GM12874 (cell line): ENCODE results near the gene TENT5C.

Experiments used
- CTCF ChIP-seq: IDR thresholded peaks from 2 replicates; pipeline ENCODE4 v1.5.1; 2011; ENCODE audit warnings: low read depth, mild to moderate bottlenecking, control low read depth, low read length, moderate library complexity; ENCODE audit not compliant: insufficient read depth

TENT5C gene

DNA sequence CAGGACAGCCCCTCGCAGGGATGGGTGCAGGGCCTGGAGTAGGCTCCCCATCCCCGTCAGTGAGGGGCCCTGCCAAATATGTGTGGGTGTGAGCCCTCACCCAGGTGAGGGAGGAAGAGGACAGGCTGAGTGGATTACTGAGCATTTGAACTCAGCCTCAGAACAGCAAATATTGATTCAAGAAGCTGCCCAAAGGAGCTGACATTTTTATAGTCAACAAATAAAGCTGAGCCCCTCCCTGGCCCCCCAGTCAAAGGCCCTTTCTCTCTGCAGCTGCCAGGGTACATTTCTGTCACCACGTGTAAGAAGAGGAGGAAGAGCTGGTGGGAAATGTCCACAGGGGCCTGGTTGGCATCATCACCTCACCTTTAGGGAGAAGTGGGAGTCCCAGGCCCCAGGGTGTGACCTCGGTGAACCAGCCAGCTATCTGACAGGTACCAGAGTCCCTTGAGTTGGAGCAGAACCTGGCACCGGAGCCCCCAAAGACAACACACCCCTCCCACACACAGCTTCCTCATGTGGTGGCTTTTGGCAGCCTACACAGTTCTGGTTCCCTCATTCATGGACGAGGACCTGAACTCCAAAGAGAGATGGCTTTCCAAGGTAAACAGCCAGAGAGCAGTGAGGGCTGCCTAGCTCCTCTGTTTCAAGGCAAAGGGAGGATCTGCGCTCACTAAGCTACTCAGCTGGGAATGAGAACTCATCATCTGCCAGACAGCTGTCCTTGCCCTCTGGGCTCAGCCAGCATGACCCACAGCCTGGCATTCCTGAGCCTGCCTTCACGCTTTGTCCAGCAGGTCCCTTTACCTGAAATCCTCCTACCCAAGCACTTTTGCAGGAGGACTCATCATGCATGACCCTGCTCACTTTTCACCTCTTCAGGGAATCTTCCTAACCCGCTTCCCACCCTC lies 43.0 kb upstream of the TENT5C start:
- no peak for TF ChIP-seq CTCF

DNA sequence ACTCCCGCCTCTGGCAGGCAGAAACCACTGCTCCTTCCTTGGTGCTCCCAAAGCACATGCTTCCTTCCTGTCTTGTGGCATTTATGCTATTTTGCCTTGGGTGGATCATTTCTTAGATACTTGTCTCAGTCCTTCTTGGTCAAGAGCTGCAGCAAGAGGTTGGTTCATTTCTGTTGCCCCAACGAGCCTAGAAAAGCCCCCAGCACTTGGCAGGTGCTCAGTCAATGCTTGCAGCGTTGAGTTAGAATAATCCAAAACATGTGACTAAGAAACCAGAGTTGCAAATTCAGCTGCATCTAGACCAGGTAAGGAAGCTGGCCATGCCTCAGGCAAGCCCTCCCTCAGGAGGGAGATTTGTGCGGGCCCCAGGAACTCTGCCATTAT lies 42.4 kb upstream of the TENT5C start:
- no peak for TF ChIP-seq CTCF

DNA sequence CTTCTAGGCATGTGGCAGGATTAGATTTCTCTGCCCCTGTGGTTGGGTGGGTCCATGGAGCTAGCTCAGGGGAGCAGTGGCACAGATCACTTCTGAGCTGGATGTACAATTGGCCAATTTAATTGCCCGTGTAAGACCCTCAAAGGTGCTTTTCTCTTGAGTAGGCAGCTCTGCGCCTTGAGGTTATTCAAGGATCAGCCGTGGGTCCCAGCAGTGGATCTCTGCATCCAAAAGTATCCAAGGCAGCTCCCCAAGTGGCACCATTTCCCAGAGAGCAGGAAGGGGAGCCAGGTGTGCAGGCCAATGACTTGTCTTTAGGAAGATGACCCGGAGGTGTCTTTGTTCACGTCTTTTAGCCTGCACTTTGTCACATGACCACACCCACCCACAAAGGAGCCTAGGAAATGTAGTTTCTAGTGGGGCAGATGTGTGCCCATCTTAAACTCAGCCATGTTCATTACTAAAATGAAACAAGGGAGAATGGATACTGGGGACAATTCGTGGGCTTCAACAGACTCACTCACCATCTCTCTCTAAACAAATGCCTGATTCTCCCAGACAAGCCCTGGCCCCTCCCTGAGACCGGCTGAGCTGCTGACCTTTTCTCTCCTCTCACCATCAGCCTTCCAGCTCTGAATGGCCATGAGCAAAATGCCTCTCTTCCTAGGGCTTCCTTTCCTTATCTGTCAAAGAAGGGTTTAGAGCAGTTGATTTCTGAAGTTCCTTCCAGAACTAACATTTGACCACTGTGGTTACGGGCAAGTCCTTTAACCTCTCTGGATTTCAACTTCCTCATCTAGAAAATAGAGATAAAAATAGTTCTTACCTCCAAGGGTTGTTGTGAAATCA lies 41.4 kb upstream of the TENT5C start:
- TF ChIP-seq CTCF: no peak

DNA sequence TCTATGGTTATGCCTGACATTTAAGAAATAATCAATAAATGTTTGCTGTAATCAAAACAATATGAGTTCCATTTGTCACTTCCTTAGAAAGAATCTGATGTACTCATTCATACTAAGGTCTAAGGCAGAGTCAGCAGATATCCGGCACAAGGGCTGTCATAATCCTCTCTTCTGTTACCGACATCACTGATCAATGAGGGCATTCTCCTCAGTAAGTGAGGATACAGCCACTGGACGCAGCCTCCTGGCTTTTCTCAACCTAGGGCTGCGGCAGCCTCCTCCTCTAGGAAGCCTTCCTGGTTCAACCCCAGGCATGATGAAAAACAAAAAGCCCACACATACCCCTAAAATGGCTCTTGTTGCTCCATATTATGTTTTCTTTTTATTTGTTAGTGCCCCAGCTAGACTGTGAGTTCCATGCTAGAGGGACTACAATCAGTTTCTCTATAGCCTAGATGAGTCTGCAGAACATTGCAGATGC lies 40.7 kb upstream of the TENT5C start:
- TF ChIP-seq CTCF: no peak

DNA sequence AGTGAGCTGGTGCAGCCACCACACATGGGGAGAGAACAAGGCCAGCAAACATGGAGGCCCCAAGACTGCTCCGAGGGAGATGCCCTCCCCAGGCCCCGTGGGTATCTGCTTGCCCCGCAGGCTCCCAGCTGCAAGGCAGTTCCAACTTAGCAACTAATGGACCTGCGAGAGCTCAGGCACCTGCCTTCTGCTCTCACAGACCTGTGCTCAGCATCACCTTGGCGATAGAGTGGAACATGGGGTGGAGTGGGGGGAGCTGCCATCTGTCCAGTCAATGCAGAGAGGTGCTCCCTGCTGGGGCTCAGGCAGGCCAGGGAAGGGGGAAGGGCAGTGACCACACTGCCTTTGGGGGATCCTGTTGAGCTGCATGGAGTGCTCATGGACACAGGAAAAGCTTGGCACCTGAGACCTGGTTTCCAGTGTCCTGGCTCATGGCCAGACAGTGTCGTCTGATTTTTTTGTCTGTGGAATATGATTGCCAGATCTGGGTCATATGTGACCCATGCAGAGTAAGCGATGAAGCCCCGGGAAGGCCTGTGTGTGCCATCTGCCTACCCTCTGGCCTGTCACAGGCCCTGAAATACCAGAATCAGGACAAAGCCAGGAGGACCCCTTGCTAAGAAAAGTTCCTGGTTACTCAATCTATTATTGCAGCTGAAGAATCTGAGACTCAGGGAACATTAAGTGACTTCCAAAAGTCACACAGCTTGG lies 39.9 kb upstream of the TENT5C start:
- no peak for TF ChIP-seq CTCF

DNA sequence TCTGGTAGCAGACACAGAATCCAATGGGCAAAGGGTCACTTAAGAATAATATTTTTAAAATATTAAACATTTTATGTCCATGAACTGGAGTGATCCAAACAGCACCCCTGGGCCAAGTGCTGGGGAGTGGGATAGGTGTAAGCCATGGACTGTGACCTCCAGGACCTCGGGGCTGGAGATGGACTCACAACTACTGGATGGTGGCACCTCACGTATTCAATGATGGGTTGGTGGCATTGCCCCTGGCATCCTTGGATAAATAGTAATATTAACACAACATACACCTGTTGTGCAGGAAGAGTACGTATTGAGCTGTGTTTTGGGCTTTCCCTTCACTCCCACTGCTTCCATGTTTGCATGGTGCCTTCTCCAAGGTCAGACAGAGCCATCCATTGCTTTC lies 39.3 kb upstream of the TENT5C start:
- no peak for TF ChIP-seq CTCF

- no peak for TF ChIP-seq CTCF
These were observed 38.4 kb upstream of the TENT5C start for GRCh38 chr1:117567435-117567834.
